CD4-positive, alpha-beta T cell (primary cell): ENCODE results near the gene CD300LF. TPM values are rescaled to one million over a fixed set of nuclear protein-coding genes. Genes with fewer than 3 reads are reported as not detected.
A peak's percentile ranks its signal among the peaks of the same experiment; 100 is the strongest.

Experiments used
- ATAC-seq: fragments of 200-7000 bp; cut with Tn5 transposase; one replicate; pipeline ENCODE4 v1.10.0; 2022; ENCODE audit warnings: mild to moderate bottlenecking; ENCODE audit not compliant: poor library complexity
- CTCF ChIA-PET: fragments of 350-600 bp; sonication (Branson Sonifier 250); formaldehyde crosslinking; loops from one replicate; lab custom pipeline; 2021; ENCODE audit warnings: antibody characterized with exemption, inconsistent platforms; lab: Charles Lee
- POLR2A ChIA-PET: fragments of 350-600 bp; sonication (Branson Sonifier 250); formaldehyde crosslinking; loops from one replicate; lab custom pipeline; 2021; ENCODE audit warnings: antibody characterized with exemption, inconsistent platforms; lab: Charles Lee
- DNase-seq, 14 experiments: peaks; one replicate each; pipeline ENCODE4 v3.0.0-alpha.2; 2013 to 2020; ENCODE audit warnings: mixed read lengths in 2 of 14
- H3K27ac ChIP-seq, 2 donors: one replicate each; pipeline versions ENCODE4 v1.5.1 to v1.7.0; 2013; ENCODE audit warnings: low read length in 2 of 2, low read depth in 1 of 2, mild to moderate bottlenecking in 1 of 2
- H3K27me3 ChIP-seq, 2 experiments: 1 replicate in 1 of 2; 2 replicates in 1 of 2; pipeline versions ENCODE4 v1.6.1 to v1.7.0; 2013; ENCODE audit warnings: low read length in 2 of 2, control low read depth in 1 of 2, mild to moderate bottlenecking in 1 of 2, moderate library complexity in 1 of 2; ENCODE audit not compliant: insufficient read depth in 2 of 2, control insufficient read depth in 1 of 2
- H3K36me3 ChIP-seq: one replicate; pipeline ENCODE4 v1.6.1; 2013; ENCODE audit warnings: low read length, control low read depth; ENCODE audit not compliant: insufficient read depth
- H3K4me1 ChIP-seq: one replicate; pipeline ENCODE4 v1.6.1; 2013; ENCODE audit warnings: low read length, control low read depth; ENCODE audit not compliant: insufficient read depth
- H3K4me3 ChIP-seq: one replicate; pipeline ENCODE4 v1.5.1; 2013; ENCODE audit warnings: mild to moderate bottlenecking, low read length, moderate library complexity
- H3K9me3 ChIP-seq, 2 experiments: 1 replicate in 1 of 2; 2 replicates in 1 of 2; pipeline versions ENCODE4 v1.6.1 to v1.7.0; 2013; ENCODE audit warnings: low read length in 2 of 2, mild to moderate bottlenecking in 2 of 2, control low read depth in 1 of 2, moderate library complexity in 1 of 2; ENCODE audit not compliant: control insufficient read depth in 1 of 2, insufficient read depth in 1 of 2
- H3K27ac Mint-ChIP-seq: one replicate; pipeline ENCODE4 v1.8.0; 2020; ENCODE audit warnings: mixed read lengths
- H3K27me3 Mint-ChIP-seq: one replicate; pipeline ENCODE4 v1.8.0; 2021; ENCODE audit warnings: mixed read lengths
- H3K36me3 Mint-ChIP-seq: one replicate; pipeline ENCODE4 v1.8.0; 2021; ENCODE audit warnings: low read depth, mixed read lengths
- H3K4me1 Mint-ChIP-seq: one replicate; pipeline ENCODE4 v1.8.0; 2021; ENCODE audit warnings: low read depth, mixed read lengths
- H3K4me3 Mint-ChIP-seq: one replicate; pipeline ENCODE4 v1.8.0; 2020; ENCODE audit warnings: mild to moderate bottlenecking, mixed read lengths
- H3K9me3 Mint-ChIP-seq: one replicate; pipeline ENCODE4 v1.8.0; 2020; ENCODE audit warnings: mixed read lengths
- CTCF ChIP-seq: fragments of 200-600 bp; IDR thresholded peaks from one replicate; pipeline ENCODE4 v1.8.0; 2022; ENCODE audit warnings: antibody characterized with exemption, mild to moderate bottlenecking
- intact Hi-C, 2 experiments: fragments of 100-400 bp; cut with DNase I in 1 of 2; cut with micrococcal nuclease in 1 of 2; formaldehyde crosslinking; loops; one replicate each; pipeline versions ENCODE4 v1.15.1 to v1.9.0; 2023 to 2025; cut with DNase I, micrococcal nuclease
- total RNA-seq, 174 experiments: library from RNA in 2 of 174; stranded (reverse) in 2 of 174; gene quantifications; one replicate each; pipeline ENCODE4 v1.2.3 and lab custom pipeline; 2021 to 2026

CD300LF gene
- total RNA-seq, 2 experiments from 2014 or later = 0.39 to 1.0 TPM

DNA sequence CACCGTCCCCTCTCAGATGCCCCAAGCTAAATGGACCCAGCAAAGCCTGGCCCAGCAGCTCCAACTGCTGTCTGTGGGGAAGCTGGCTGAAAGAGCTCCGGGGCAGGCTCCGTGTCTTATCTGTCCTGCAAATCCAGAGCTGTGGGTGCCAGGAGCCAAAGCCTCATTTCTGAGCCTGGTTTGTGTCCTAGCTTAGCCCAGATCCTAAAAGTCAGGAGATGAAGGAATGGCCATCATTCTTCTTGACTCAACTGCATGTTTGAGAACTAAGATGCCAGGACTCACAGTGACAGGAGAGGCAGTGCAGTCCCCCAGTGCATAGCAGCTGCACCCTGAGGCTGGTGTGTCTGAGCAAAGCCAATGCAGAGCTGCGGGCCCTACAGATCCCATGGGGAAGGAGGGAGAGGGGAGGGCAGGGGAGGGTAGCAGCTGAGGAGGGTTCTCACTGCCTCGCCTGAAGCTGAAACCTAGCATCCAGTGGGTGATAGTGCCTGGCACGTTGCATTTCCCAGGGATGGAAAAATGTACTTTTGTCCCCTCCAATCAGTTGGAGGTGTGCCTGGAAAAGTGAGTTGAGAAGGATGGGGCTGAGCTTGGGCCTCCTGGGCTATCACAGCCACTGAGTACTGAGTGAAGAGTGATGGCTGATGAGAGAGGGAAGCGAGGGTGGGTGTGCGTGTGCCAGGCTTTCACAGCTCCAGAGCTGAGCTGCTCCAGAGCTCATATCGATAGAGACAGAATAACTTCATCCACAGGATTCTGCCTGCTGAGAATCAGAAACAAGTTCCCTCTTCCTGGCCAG, 64.7 kb downstream of the CD300LF start:
- POLR2A ChIA-PET = no interaction called here
- ATAC-seq = no peak
- Mint-ChIP-seq H3K36me3 (no peaks in the 10 kb centered on the region), H3K4me1 (no peaks in the 10 kb centered on the region), H3K9me3 (no peaks in the 10 kb centered on the region), H3K4me3 (no peak overlapping the region), H3K27ac (no peak overlapping the region), H3K27me3 (peaks cover 69% of the 10 kb centered on the region)
- Histone ChIP-seq H3K27me3 (peaks cover 25 to 27% of the 10 kb centered on the region in 2 experiments), H3K36me3 (no peaks in the 10 kb centered on the region), H3K4me1 (no peaks in the 10 kb centered on the region), H3K27ac (no peak overlapping the region), H3K4me3 (no peak overlapping the region), H3K9me3 (peaks cover 0 to 3% of the 10 kb centered on the region in 2 experiments)
- TF ChIP-seq CTCF = no peak
- no peak for DNase-seq
- CTCF ChIA-PET = no interaction called here
- intact Hi-C loops = loop anchor here in 1 of 2 experiments (10.0 kb wide), 1 partner anchor 273 kb away; no protein-coding TSS in a partner anchor

- no peak overlapping the region for H3K4me3 Mint-ChIP-seq
- H3K27ac Mint-ChIP-seq = no peak overlapping the region
- H3K27me3 Mint-ChIP-seq = peaks cover 67% of the 10 kb centered on the region
- intact Hi-C loops = loop anchor here in 1 of 2 experiments (10.0 kb wide), 1 partner anchor 271 kb away; no protein-coding TSS in a partner anchor
- Histone ChIP-seq H3K4me3 (no peak overlapping the region), H3K4me1 (peaks cover 6% of the 10 kb centered on the region), H3K9me3 (peaks cover 0 to 3% of the 10 kb centered on the region in 2 experiments), H3K36me3 (no peaks in the 10 kb centered on the region), H3K27ac (no peak overlapping the region), H3K27me3 (peaks cover 25 to 27% of the 10 kb centered on the region in 2 experiments)
- no peaks in the 10 kb centered on the region for H3K4me1 Mint-ChIP-seq
- CTCF ChIA-PET = no interaction called here
- POLR2A ChIA-PET = no interaction called here
- H3K36me3 Mint-ChIP-seq = no peaks in the 10 kb centered on the region
- TF ChIP-seq CTCF = peak; percentile 45
- H3K9me3 Mint-ChIP-seq = no peaks in the 10 kb centered on the region
- ATAC-seq (no peak), DNase-seq (peak in 3 of 14 experiments; percentile 21 to 58 (median 51))
These were observed 66.5 kb downstream of the CD300LF start for GRCh38 chr17:74646231-74646630.

DNA sequence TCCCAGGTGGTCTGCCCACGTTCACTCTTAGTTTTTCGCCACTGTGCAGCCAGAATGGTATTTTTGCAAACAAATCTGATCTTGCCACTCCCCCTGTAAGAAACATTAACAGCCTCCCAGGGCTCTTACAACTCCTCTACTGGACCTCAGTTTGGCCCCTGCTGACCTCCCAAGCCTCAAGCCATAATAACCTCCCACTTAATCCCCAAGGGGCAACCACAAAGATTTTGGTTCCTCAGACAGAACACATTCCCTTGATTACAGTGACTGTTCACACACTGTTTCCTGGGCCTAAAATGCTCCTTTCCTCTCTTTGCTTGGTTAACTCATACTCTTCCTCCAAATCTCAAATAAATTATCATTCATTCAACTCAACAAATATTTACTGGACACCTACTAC, 67.7 kb downstream of the CD300LF start:
- peaks cover 2% of the 10 kb centered on the region for H3K4me1 Mint-ChIP-seq
- ATAC-seq = no peak
- Histone ChIP-seq H3K36me3 (no peaks in the 10 kb centered on the region), H3K4me1 (peaks cover 10% of the 10 kb centered on the region), H3K27ac (no peak overlapping the region), H3K27me3 (peaks cover 16% of the 10 kb centered on the region in 2 experiments), H3K9me3 (peaks cover 0 to 3% of the 10 kb centered on the region in 2 experiments), H3K4me3 (no peak overlapping the region)
- H3K27ac Mint-ChIP-seq = no peak overlapping the region
- no peak for DNase-seq
- POLR2A ChIA-PET = no interaction called here
- H3K36me3 Mint-ChIP-seq = no peaks in the 10 kb centered on the region
- TF ChIP-seq CTCF = no peak
- H3K9me3 Mint-ChIP-seq = no peaks in the 10 kb centered on the region
- CTCF ChIA-PET = no interaction called here
- intact Hi-C loops = loop anchor here in 1 of 2 experiments (10.0 kb wide), 1 partner anchor 270 kb away; no protein-coding TSS in a partner anchor
- H3K27me3 Mint-ChIP-seq = peaks cover 58% of the 10 kb centered on the region
- H3K4me3 Mint-ChIP-seq = no peak overlapping the region
